Neural progenitor cell (in vitro differentiated cells): ENCODE results near the gene CDK17. TPM values are rescaled to one million over a fixed set of nuclear protein-coding genes. Genes with fewer than 3 reads are reported as not detected.

Experiments
- DNase-seq: peaks from one replicate; pipeline ENCODE4 v3.0.0-alpha.2; 2016; ENCODE audit warnings: low spot score
- H2AFZ ChIP-seq: fragments of 200-600 bp; sonication (generic); replicated peaks from 2 replicates; pipeline ENCODE4 v1.6.1; 2016; ENCODE audit warnings: antibody characterized with exemption
- H3F3A ChIP-seq: fragments of 200-600 bp; sonication (generic); 2 replicates; pipeline ENCODE4 v1.6.1; 2016; ENCODE audit warnings: antibody characterized with exemption, low read depth
- H3K27ac ChIP-seq: fragments of 200-600 bp; sonication (generic); 2 replicates; pipeline ENCODE4 v1.5.1; 2016; ENCODE audit warnings: mild to moderate bottlenecking
- H3K27me3 ChIP-seq: fragments of 200-600 bp; sonication (generic); 2 replicates; pipeline ENCODE4 v1.6.1; 2016; ENCODE audit warnings: mild to moderate bottlenecking, moderate library complexity
- H3K36me3 ChIP-seq: fragments of 200-600 bp; sonication (generic); 2 replicates; pipeline ENCODE4 v1.5.1; 2016
- H3K4me1 ChIP-seq: fragments of 200-600 bp; sonication (generic); 2 replicates; pipeline ENCODE4 v1.6.1; 2016; ENCODE audit warnings: mixed run types
- H3K4me2 ChIP-seq: fragments of 200-600 bp; sonication (generic); 2 replicates; pipeline ENCODE4 v1.6.1; 2016
- H3K4me3 ChIP-seq: fragments of 200-600 bp; sonication (generic); 2 replicates; pipeline ENCODE4 v1.5.1; 2016
- H3K79me2 ChIP-seq: fragments of 200-600 bp; sonication (generic); 2 replicates; pipeline ENCODE4 v1.6.1; 2016; ENCODE audit warnings: low read depth
- H3K9ac ChIP-seq: fragments of 200-600 bp; sonication (generic); 2 replicates; pipeline ENCODE4 v1.6.1; 2016
- H3K9me3 ChIP-seq: fragments of 200-600 bp; sonication (generic); 2 replicates; pipeline ENCODE4 v1.5.1; 2016; ENCODE audit warnings: low read depth
- H4K20me1 ChIP-seq: fragments of 200-600 bp; sonication (generic); 2 replicates; pipeline ENCODE4 v1.6.1; 2016; ENCODE audit warnings: low read depth
- H3K27ac Mint-ChIP-seq: 3 replicates; pipeline ENCODE4 v1.8.0; 2021; ENCODE audit warnings: mixed read lengths
- H3K27me3 Mint-ChIP-seq: 2 replicates; pipeline ENCODE4 v1.8.0; 2022; ENCODE audit warnings: low read depth, mild to moderate bottlenecking, inconsistent platforms, moderate library complexity, mixed read lengths; ENCODE audit not compliant: insufficient read depth
- H3K36me3 Mint-ChIP-seq: 3 replicates; pipeline ENCODE4 v1.8.0; 2021; ENCODE audit warnings: mixed read lengths
- H3K4me1 Mint-ChIP-seq: 3 replicates; pipeline ENCODE4 v1.8.0; 2021; ENCODE audit warnings: mixed read lengths
- H3K4me3 Mint-ChIP-seq: 3 replicates; pipeline ENCODE4 v1.8.0; 2021; ENCODE audit warnings: mild to moderate bottlenecking, moderate library complexity, mixed read lengths
- H3K9me3 Mint-ChIP-seq: 3 replicates; pipeline ENCODE4 v1.8.0; 2020; ENCODE audit warnings: mixed read lengths
- CTCF ChIP-seq: fragments of 200-600 bp; sonication (generic); IDR thresholded peaks from 2 replicates; pipeline ENCODE4 v1.5.1; 2017; ENCODE audit warnings: antibody characterized with exemption, mild to moderate bottlenecking
- EZH2 ChIP-seq: fragments of 200-600 bp; sonication (generic); IDR thresholded peaks from 2 replicates; pipeline ENCODE4 v1.6.1; 2017; ENCODE audit warnings: antibody characterized with exemption, mild to moderate bottlenecking, moderate library complexity
- EZH2phosphoT487 ChIP-seq: fragments of 200-600 bp; sonication (generic); IDR thresholded peaks from 2 replicates; pipeline ENCODE4 v1.6.1; 2017; ENCODE audit warnings: antibody characterized with exemption
- total RNA-seq: library from RNA; depleted of rRNA; stranded (reverse); fragments of >200 nt; gene quantifications from 2 replicates; pipeline ENCODE4 v1.2.3, GENCODE V29; 2015; ENCODE audit warnings: low replicate concordance

The CDK17 gene
- total RNA-seq, 1 donor from 2014 or later, result 61.2 TPM

DNA sequence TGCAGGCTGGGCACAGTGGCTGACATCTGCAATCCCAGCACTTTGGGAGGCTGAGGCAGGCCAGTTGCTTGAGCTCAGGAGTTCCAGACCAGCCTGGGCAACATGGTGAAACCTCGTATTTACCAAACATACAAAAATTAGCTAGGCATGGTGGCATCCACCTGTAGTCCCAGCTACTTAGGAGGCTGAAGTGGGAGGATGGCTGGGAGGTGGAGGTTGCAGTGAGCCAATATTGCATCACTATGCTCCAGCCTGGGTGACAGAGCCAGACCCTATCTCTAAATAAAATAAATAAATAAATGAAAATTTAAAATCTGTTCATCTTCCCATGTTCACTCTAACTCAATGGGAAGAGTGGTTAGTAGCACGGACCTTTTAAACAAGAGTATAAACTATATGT is 134.8 kb downstream of the CDK17 start:
- Histone ChIP-seq H3K4me3 (no peak overlapping the region), H3K79me2 (no peaks in the 10 kb centered on the region), H2AFZ (no peak overlapping the region), H3K4me1 (peaks cover 3% of the 10 kb centered on the region), H3F3A (peaks cover 4% of the 10 kb centered on the region), H3K9me3 (no peaks in the 10 kb centered on the region), H3K36me3 (no peaks in the 10 kb centered on the region), H4K20me1 (no peaks in the 10 kb centered on the region), H3K27ac (no peak overlapping the region), H3K9ac (no peak overlapping the region), H3K27me3 (no peaks in the 10 kb centered on the region), H3K4me2 (no peak overlapping the region)
- Mint-ChIP-seq H3K27ac (no peak overlapping the region), H3K4me3 (no peak overlapping the region), H3K36me3 (peaks cover 24% of the 10 kb centered on the region), H3K4me1 (no peaks in the 10 kb centered on the region), H3K27me3 (peaks cover 5% of the 10 kb centered on the region), H3K9me3 (no peaks in the 10 kb centered on the region)
- TF ChIP-seq CTCF, result no peak
- no peak for TF ChIP-seq EZH2
- TF ChIP-seq EZH2phosphoT487, result no peak
- DNase-seq, result no peak

DNA sequence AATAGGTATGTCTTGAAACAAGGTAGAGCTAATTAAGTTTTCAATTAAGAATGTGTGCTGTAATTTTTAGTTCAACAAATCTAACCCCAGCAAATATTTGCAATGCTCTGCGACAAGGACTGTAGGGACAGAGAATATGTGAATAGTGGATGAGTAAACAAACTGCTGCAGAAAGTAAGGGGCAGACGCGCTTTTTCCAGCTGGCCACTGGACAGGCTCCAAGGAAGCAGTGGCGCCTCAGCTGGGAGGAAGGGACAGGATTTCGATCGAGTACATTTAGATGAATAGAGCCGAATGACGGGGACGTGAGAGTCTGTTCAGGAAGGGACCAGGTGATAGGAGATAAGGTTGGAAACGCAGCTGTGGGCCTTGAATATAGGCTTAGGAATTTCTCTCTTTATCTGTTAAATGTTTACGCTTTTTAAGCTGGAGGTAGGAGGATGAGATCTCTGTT is 136.8 kb downstream of the CDK17 start:
- H4K20me1 ChIP-seq, result no peaks in the 10 kb centered on the region
- Mint-ChIP-seq H3K36me3 (peaks cover 27% of the 10 kb centered on the region), H3K4me3 (no peak overlapping the region), H3K27ac (no peak overlapping the region), H3K4me1 (no peaks in the 10 kb centered on the region), H3K9me3 (no peaks in the 10 kb centered on the region), H3K27me3 (peaks cover 5% of the 10 kb centered on the region)
- H3K27ac ChIP-seq, result no peak overlapping the region
- peaks cover 13% of the 10 kb centered on the region for H3K4me1 ChIP-seq
- no peak overlapping the region for H3K4me2 ChIP-seq
- H3K79me2 ChIP-seq, result no peaks in the 10 kb centered on the region
- H3K27me3 ChIP-seq, result no peaks in the 10 kb centered on the region
- no peak overlapping the region for H3K4me3 ChIP-seq
- TF ChIP-seq CTCF, result no peak
- TF ChIP-seq EZH2, result no peak
- TF ChIP-seq EZH2phosphoT487, result no peak
- H3K9me3 ChIP-seq, result no peaks in the 10 kb centered on the region
- no peak for DNase-seq
- H3K9ac ChIP-seq, result no peak overlapping the region
- H3F3A ChIP-seq, result peaks cover 23% of the 10 kb centered on the region
- no peak overlapping the region for H2AFZ ChIP-seq
- H3K36me3 ChIP-seq, result no peaks in the 10 kb centered on the region

GRCh38 chr12:96261557-96261956 is 138.7 kb downstream of the CDK17 start:
- TF ChIP-seq CTCF (no peak), EZH2phosphoT487 (no peak)
- no peak overlapping the region for H3K4me3 Mint-ChIP-seq
- Histone ChIP-seq H3K79me2 (no peaks in the 10 kb centered on the region), H4K20me1 (no peaks in the 10 kb centered on the region), H3K27me3 (no peaks in the 10 kb centered on the region), H3K27ac (no peak overlapping the region), H3K9me3 (no peaks in the 10 kb centered on the region), H2AFZ (no peak overlapping the region), H3K4me1 (peaks cover 29% of the 10 kb centered on the region), H3F3A (peaks cover 40% of the 10 kb centered on the region), H3K4me2 (no peak overlapping the region), H3K36me3 (no peaks in the 10 kb centered on the region), H3K4me3 (no peak overlapping the region), H3K9ac (no peak overlapping the region)
- DNase-seq, result no peak
- no peak overlapping the region for H3K27ac Mint-ChIP-seq
- H3K27me3 Mint-ChIP-seq, result peaks cover 5% of the 10 kb centered on the region
- H3K4me1 Mint-ChIP-seq, result peaks cover 6% of the 10 kb centered on the region
- H3K36me3 Mint-ChIP-seq, result peaks cover 27% of the 10 kb centered on the region
- H3K9me3 Mint-ChIP-seq, result no peaks in the 10 kb centered on the region
